ENCODE data around the gene FGF14.
"Not testable (repeated sequence)": the region's sequence is repeated elsewhere in the genome, so short reads cannot be mapped to it uniquely, and the experiment has no call there.

FGF14 gene

DNA sequence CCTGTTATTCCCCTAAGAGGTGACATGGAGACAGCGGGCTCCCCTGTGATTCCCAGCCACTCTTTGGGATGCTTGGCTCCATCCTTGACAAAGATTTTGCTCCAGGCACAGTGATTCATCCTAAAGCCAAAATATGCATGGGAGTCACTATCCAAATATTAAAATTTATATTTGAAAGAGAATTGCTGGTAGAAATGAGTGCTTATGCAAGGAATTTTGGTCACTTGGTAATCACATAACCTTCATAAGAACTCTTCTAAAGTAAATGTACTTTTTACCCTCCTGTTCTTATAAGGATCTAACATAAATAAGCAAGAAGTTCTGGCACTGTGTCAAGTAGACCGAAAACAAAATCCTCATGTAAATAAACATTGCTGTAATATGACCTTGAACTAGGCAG lies 563.5 kb downstream of the FGF14 start:
- DNase-seq: no peak

DNA sequence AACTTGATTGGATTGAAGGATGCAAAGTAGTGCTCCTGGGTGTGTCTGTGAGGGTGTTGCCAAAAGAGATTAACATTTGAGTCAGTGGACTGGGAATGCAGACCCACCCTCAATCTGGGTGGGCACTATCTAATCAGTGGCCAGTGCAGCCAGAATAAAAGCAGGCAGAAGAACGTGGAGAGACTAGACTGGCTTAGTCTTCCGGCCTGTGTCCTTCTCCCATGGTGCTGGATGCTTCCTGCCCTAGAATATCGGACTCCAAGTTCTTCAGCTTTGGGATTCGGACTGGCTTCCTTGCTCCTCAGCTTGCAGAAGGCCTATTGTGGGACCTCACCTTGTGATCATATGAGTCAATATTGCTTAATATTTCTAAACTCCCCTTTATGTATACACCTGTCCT lies 564.1 kb downstream of the FGF14 start:
- DNase-seq: not testable (repeated sequence)

DNA sequence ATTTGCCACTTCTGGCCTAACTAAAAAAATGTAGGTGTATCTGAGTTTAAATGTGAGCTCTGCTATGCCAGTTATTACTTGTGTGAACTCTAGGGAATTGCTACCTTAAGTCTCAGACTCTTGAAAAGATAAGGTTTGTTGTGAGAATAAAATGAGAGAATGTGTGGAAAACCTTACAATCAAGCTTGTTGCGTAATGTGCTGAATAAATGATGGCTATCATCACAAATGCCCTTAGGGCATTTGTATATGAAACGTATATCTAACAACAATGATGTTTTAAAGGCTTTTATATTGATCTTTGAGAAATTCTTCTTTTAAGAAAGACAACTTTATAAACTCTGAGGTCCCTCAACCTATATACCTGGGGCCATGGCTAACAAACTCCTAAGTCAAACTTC lies 564.6 kb downstream of the FGF14 start:
- no peak for DNase-seq

DNA sequence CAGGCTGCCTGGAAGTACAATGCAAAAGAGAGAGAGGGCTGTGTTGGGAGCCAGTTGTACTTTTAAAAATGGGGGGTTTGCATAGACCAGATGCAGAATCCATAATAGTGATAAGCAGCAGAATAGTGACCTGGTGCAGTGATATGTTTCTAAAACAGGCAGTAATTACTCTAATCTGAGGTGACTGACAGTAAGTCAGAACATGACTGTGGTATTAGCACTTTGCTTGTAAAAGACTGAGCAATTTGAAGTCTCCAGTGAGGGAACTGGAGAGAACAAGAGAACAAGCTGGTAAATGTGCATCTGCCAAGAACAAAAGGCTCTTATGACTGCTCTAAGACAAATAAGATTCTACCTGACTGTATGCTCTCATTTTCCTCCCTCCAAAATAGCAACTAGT lies 565.9 kb downstream of the FGF14 start:
- DNase-seq: no peak

GRCh38 chr13:101833671-101834070 lies 568.2 kb downstream of the FGF14 start:
- no peak for DNase-seq

- no peak for DNase-seq
Measured at GRCh38 chr13:101830035-101830434, 571.8 kb downstream of the FGF14 start.

- DNase-seq: no peak
Measured at GRCh38 chr13:101829484-101829883, 572.4 kb downstream of the FGF14 start.

DNA sequence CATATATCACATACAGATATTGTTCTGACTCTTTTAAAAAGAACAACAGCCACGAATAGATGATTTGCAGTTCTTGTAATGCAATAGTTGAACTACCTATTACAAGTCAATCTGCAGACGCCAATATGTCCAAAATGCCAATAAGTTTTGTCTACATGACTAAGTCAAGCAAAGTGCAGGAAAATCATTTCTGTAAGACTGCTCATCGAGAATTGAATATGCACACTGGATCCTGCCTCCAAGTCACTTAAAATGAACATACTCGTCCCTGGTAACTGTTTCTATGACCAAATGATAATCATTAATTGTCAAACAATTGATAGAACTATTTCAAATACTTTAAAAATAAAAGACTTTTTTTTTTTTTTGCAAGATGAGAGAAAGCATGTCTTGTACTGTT lies 573.7 kb downstream of the FGF14 start:
- DNase-seq: no peak

DNA sequence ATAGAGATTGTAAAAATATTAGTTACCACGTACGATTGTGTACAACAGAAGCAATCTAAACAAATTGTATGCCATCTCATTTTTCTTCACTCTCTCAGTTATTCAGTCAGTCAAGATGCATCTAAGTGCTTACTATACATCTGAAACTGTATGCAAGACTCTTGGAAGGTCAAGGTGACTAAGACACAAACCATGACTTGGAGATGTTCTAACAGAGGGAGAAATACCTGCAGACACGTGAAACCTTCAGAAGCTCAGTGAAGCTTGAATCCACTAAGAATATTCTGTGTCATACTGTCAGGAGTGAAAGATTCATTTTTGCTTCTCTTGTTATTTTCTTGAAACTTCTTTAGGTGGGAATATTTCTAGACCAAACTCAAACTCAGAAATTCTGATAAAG lies 584.0 kb downstream of the FGF14 start:
- DNase-seq: no peak

DNA sequence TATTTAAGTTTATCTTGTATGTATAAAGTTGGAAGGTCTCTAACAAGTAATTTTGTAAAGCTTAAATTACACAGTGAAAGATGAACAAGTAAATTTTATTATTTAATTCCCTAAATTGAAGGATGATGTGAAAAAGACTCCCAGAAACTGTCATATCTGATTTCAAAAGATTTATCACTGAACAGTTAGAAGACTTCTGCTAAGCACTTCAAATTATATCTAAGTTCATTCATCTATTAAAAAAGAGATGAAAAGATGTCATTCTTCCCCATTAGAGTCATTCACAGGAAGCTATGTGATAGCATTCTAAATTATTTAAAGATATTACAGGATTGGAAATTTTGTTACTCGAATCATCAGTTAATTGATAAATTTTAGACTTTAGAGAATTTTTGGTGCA lies 590.0 kb downstream of the FGF14 start:
- DNase-seq: no peak

DNA sequence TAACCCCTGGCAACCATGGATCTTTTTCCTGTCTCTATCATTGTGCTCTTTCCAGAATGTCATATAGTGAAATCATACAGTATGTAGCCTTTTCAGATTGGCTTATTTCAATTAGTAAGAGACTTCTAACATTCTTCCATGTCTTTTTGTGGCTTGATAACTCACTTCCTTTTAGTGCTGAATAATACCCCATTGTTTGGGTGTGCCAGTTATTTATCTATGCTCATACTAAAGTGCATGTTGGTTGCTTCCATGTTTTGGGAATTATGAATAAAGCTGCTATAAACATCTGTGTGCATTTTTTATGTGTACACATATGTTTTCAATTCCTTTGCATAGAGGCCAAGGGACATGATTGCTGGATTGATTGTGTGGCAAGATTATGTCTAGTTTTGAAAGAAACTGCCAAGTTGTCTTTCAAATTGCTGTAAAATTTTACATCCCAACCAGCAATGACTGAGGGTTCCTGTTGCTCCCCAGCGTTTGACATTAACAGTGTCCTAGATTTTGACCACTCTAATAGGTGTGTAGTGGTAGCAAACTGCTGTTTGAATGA lies 590.5 kb downstream of the FGF14 start:
- DNase-seq: no peak

DNA sequence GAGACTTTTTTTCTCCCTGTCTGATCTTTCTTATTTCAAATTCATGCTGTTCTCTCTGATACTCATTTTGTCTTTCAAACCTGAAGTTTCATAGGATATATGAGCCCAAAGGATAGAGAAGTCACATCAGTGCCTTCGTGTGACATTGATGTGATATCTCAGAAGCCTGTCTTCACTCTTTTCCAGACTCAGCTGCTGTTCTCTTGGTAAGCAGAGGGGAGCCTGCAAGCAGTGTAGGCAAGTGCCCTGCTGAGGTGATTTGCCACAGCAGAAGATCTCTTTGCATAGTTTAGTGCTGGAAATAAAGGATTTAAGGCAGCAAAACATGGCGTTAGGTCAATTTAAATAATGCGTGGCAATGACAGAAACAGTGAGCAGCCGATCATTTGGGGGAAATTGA lies 602.7 kb downstream of the FGF14 start:
- DNase-seq: no peak

DNA sequence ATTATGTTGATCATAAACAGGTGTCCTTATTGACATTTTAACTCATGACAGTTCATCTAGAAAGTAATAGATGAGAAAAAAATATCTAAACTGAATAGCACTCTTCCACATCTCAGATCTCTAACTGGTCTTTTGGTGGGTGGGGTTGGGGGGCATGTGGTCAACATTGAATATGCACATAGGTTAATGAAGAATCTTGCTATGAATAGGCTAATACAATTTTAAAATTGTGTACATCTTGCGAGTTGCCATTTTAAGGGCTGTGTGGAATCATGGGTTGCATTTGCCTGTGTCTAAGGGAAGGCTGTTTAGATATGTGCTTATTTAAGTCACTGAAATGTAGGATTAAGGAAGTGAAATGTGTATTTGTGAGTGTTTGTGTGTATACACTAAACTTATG lies 603.4 kb downstream of the FGF14 start:
- DNase-seq: no peak

GRCh38 chr13:101795460-101795859 lies 606.4 kb downstream of the FGF14 start:
- no peak for DNase-seq

GRCh38 chr13:101795025-101795424 lies 606.8 kb downstream of the FGF14 start:
- no peak for DNase-seq

GRCh38 chr13:101792189-101792588 lies 609.7 kb downstream of the FGF14 start:
- DNase-seq: no peak

GRCh38 chr13:101785858-101786257 lies 616.0 kb downstream of the FGF14 start:
- DNase-seq: no peak

- DNase-seq: no peak
Measured at GRCh38 chr13:101784313-101784712, 617.5 kb downstream of the FGF14 start.

- no peak for DNase-seq
Measured at GRCh38 chr13:101783554-101783953, 618.3 kb downstream of the FGF14 start.

GRCh38 chr13:101780211-101780610 lies 621.6 kb downstream of the FGF14 start:
- DNase-seq: no peak

DNA sequence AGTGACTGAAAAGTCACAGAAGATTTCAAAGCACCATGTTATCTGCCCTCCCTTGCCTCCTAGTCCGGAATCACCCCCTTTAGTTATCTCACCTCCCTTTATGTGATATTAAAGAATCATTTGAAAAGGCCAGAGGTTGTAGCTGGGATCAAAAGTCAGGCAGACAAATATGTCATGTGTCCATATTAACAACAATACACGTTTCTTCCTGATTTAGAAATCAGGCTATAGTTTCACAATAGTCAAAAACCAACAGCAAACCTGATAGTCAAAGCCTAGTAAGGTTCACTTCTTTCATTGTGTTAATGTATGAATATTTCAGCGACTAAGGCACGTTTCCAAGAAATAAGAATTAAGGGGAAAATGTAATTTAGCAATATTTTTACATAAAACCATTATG lies 622.7 kb downstream of the FGF14 start:
- no peak for DNase-seq

- no peak for DNase-seq
Measured at GRCh38 chr13:101775267-101775666, 626.6 kb downstream of the FGF14 start.

DNA sequence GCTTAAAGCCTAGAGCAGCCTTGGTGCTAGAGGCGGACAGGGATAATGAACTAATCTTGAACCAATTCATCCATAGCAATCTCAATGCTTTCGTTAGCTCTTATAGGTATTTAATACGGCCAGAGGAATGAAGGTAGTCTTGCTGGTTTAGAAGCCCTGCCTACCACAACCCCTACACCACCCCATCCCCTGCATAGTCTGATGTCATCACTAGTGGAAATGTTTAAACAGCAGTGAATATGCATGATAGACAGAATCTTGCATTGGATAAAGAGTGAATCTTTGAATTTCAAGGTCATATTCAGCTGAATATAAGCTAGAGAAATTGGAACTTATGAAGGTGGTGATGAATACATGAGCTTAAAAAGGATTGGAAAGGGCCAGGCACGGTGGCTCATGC lies 627.5 kb downstream of the FGF14 start:
- DNase-seq: no peak

DNA sequence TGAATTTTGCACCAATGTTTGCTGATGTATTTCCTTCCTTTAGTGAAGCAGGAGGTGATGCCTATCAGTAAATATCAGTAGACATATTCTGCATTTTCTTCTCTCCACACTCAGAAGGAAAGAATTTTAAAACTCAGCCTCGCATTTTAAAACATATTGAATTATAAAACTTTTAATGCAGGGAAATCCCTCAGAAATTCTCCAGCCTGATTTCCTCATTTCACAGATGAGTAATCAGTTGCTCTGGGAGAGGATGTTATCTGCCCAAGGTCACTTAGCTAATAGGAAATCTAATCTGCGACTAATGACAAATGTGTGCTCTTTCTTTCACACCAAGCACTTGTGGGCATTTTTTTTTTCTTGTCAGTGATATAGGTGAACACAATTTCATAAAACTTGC lies 628.8 kb downstream of the FGF14 start:
- DNase-seq: no peak

- DNase-seq: no peak
Measured at GRCh38 chr13:101767131-101767530, 634.7 kb downstream of the FGF14 start.

- DNase-seq: no peak
Measured at GRCh38 chr13:101763191-101763590, 638.7 kb downstream of the FGF14 start.

Measured in CD4-positive, alpha-beta T cell treated with Interleukin-12 subunit alpha and Interleukin-12 subunit beta, for 1 hour (primary cell).